ENCODE measurements around the gene RSU1. TPM values are rescaled to one million over a fixed set of nuclear protein-coding genes. Genes with fewer than 3 reads are reported as not detected.

RSU1 gene
- total and polyA plus RNA-seq, 2 of the 13 experiments (the other 11 are each of a cell fraction or from before 2014, with no cell fraction given) = 32.3 to 35.1 TPM

DNA sequence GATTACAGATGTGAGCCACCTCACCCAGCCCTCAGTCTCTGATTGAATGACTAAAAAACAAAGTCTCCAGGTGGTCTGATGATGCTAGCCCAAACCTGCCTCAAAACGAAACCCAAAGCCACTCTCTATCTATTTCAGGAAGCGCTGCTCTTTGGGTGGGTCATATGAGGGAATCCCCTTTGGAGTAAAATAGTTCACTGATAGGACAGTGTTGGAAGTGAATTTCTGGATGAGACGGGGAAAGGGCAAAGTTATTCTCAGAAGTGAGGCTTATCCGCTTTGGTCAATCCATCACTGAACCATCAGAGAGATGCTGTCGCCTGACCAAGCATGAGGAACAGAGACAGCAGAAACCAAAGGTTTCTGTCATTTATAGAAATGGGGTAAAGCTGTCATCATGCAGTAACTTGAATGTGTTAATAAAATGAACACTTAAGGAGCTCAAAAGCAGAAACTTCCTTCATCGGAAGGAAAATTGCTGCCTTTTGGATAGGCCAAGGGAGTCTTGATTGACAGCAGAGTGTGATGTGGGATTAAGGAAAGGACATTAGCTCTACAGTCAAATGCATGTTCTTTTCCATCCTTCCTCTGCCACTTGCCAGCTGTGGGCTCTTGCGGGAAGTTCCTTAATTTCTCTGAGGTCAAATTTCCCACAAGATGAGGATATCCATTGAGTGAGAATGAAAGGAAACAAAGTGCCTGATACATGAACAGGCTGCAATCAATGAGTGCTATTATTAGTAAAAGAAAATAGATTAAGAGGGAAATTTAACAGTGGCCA is 230.7 kb downstream of the RSU1 start:
- no peak overlapping the region for H2AFZ ChIP-seq (ENCODE audit: low read length)
- peaks cover 17% of the 10 kb centered on the region; the same call in 1 of the 2 replicates for H3K4me1 ChIP-seq (ENCODE audit: insufficient read depth, low read length)
- no peak overlapping the region for H3K4me2 ChIP-seq (ENCODE audit: low read depth, low read length)
- no peak for ATAC-seq
- no peaks in the 10 kb centered on the region for H3K27me3 ChIP-seq (ENCODE audit: control insufficient read depth in 1 of 2, insufficient read depth in 2 of 2, low read length in 2 of 2)
- no peak overlapping the region for H3K27ac ChIP-seq (ENCODE audit: extremely low read length, insufficient read depth, low read length)
- no peaks in the 10 kb centered on the region for H3K79me2 ChIP-seq (ENCODE audit: insufficient read depth, low read length)
- CTCF ChIA-PET (ENCODE audit: low intra/inter-chr PET ratio, low total read pairs) = no interaction called here
- DNase-seq (ENCODE audit: low spot score) = no peak
- TF ChIP-seq DMTF1 (CRISPR knock-in tag; IDR thresholded peaks at IDR 0.05) (no peak), HNF4A (CRISPR knock-in tag; IDR thresholded peaks at IDR 0.05) (no peak), TFDP1 (CRISPR knock-in tag; IDR thresholded peaks at IDR 0.05; ENCODE audit: borderline replicate concordance) (no peak), YY1 (IDR thresholded peaks at IDR 0.05; ENCODE audit: insufficient read depth, insufficient replicate concordance, low read depth, low read length) (no peak), NKX3-1 (CRISPR knock-in tag; IDR thresholded peaks at IDR 0.05) (no peak), RNF219 (CRISPR knock-in tag; IDR thresholded peaks at IDR 0.05) (no peak), STAT6 (CRISPR knock-in tag; IDR thresholded peaks at IDR 0.05; ENCODE audit: borderline replicate concordance) (no peak), JUN (CRISPR knock-in tag; IDR thresholded peaks at IDR 0.05) (no peak), SP140L (CRISPR knock-in tag; IDR thresholded peaks at IDR 0.05; ENCODE audit: borderline replicate concordance) (no peak)
- no peaks in the 10 kb centered on the region for H4K20me1 ChIP-seq (ENCODE audit: insufficient read depth, low read length)
- no peaks in the 10 kb centered on the region for H3K36me3 ChIP-seq (replicated peaks in 1 of 2; ENCODE audit: control insufficient read depth in 1 of 2, insufficient read depth in 2 of 2, low read length in 2 of 2)
- no peaks in the 10 kb centered on the region for H3K9me3 ChIP-seq (ENCODE audit: low read length)
- intact Hi-C loops (cut with micrococcal nuclease; ENCODE audit: unreplicated experiment) = no loop called here
- no TSS peak for BruUV-seq (replicated peaks)
- no peak overlapping the region for H3K4me3 ChIP-seq (replicated peaks in 1 of 3; ENCODE audit: insufficient read depth in 1 of 3, low read depth in 2 of 3, low read length in 3 of 3)
- 72% methylated on average over 7 of the region's 7 CpGs for WGBS (ENCODE audit: low lambda C conversion rate)
- POLR2A ChIA-PET = no interaction called here
- no peak overlapping the region for H3K9ac ChIP-seq (ENCODE audit: insufficient read depth, low read depth, low read length)
- in situ Hi-C loops (cut with HindIII; ENCODE audit: extremely low pct_ligation_motif_present, low pct_unique_long_range_greater_than_20kb) = no loop called here
- FAIRE-seq = no peak

Measured in HepG2 (cell line).